AG04449 (cell line): Measurements from ENCODE around the gene DYRK1B.
A peak's percentile ranks its signal among the peaks of the same experiment; 100 is the strongest.
"Not testable (repeated sequence)": the region's sequence is repeated elsewhere in the genome, so short reads cannot be mapped to it uniquely, and the experiment has no call there.

Experiments used
- CTCF ChIA-PET: fragments of 350-600 bp; formaldehyde crosslinking; extraction: SDS; loops from one replicate; lab custom pipeline; 2021; ENCODE audit warnings: antibody characterized with exemption; lab: Yijun Ruan, JAX
- POLR2A ChIA-PET: fragments of 400-600, 350-600 bp; formaldehyde crosslinking; extraction: SDS; loops from one replicate; lab custom pipeline; 2020; ENCODE audit warnings: antibody characterized with exemption, inconsistent platforms; lab: Yijun Ruan, JAX
- DNase-seq: peaks from one replicate; pipeline ENCODE4 v3.0.0-alpha.2; 2010; ENCODE audit warnings: low read depth, low spot score
- H3K4me3 ChIP-seq: 2 replicates; pipeline ENCODE4 v1.5.1; 2011; ENCODE audit warnings: low read depth, mild to moderate bottlenecking, control low read depth, low read length
- TF ChIP-seq, protein P1 (sequence below): IDR thresholded peaks from one replicate; pipeline ENCODE4 v1.5.1; 2011; ENCODE audit warnings: mild to moderate bottlenecking, moderate library complexity, low read length, control low read depth, inconsistent platforms; ENCODE audit not compliant: insufficient read depth; ENCODE audit errors: missing control alignments

The DYRK1B gene

DNA sequence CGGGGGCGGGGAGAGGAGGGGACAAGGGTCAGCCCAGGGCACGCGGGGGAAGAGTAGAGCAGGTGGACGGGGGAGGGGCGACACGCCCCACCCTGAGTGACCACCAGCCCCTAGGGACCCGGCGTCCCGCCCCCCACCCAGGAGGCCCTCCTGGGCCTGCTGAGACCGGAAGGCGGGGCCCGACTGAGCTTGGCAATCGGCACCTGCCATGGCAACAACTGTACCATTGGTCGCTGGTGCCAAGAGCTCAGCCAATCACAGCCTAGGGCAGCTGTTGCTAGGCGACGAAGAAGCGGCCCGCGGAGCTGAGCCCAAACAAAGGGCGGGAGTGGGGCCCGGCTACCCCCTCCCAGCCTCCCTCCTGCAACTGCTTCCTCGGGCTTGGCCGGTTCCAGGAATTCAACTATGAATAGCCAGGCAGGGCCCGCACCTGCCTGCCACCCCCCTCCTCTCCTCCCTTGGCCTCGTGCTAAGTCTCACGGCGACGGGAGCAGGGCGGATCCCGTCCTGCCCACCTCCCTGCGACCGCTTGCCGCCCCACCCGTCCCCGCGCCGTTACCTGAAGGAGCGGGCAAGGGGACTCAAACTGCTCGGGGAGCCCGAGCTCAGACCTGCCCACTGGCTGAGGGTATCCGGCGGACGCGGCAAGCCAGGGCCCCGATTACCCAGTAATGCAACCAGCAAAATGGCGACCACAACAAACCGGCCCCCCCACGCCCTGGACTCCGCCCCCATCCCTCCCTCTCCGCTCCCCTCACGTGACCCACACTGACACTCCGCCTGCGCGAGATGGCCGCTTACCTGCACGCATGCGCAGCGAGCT is at the start of gene DYRK1B:
Gene DYRK1B (minus strand): TSS at position 699 of the 823 bp plus-strand sequence. CDS start 2,295 bp downstream, outside the sequence.
- ChIA-PET CTCF (interaction anchor here (1.0 to 2.1 kb wide), 5 partner anchors 9 to 137 kb away, joined by 3 to 40 read pairs (median 5); partner anchors contain the start of gene PSMC4), POLR2A (interaction anchor here (0.5 to 1.5 kb wide), 4 partner anchors 9 to 398 kb away, joined by 4 to 10 read pairs (median 4); partner anchors contain the start of gene RPS16)
- DNase-seq, result peak; percentile 73
- TF ChIP-seq, protein P1, sequence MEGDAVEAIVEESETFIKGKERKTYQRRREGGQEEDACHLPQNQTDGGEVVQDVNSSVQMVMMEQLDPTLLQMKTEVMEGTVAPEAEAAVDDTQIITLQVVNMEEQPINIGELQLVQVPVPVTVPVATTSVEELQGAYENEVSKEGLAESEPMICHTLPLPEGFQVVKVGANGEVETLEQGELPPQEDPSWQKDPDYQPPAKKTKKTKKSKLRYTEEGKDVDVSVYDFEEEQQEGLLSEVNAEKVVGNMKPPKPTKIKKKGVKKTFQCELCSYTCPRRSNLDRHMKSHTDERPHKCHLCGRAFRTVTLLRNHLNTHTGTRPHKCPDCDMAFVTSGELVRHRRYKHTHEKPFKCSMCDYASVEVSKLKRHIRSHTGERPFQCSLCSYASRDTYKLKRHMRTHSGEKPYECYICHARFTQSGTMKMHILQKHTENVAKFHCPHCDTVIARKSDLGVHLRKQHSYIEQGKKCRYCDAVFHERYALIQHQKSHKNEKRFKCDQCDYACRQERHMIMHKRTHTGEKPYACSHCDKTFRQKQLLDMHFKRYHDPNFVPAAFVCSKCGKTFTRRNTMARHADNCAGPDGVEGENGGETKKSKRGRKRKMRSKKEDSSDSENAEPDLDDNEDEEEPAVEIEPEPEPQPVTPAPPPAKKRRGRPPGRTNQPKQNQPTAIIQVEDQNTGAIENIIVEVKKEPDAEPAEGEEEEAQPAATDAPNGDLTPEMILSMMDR, result no peak
- H3K4me3 ChIP-seq, result peak within 1 kb of the TSS; percentile 90

DNA sequence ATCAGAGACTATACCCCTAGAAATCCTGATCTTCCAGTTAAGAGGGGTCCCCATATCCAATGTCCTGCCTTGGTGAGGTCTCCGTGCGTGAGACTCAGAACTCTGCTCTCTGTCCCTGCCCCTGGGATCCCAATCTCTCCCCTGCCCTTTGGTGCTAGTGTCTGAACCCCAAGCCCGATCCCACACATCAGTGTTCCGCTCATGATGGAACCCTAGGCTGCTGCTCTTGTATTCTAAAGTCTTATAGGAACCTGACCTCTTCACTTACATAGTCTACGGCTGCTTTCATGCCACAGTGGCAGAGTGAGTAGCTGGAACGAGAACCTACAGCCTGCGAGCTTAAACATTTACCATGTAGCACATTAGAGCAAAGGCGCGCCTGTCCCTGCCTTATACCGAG is 48.7 kb upstream of the DYRK1B start:
- DNase-seq, H3K4me3 ChIP-seq, CTCF ChIA-PET, POLR2A ChIA-PET: not testable (repeated sequence)

DNA sequence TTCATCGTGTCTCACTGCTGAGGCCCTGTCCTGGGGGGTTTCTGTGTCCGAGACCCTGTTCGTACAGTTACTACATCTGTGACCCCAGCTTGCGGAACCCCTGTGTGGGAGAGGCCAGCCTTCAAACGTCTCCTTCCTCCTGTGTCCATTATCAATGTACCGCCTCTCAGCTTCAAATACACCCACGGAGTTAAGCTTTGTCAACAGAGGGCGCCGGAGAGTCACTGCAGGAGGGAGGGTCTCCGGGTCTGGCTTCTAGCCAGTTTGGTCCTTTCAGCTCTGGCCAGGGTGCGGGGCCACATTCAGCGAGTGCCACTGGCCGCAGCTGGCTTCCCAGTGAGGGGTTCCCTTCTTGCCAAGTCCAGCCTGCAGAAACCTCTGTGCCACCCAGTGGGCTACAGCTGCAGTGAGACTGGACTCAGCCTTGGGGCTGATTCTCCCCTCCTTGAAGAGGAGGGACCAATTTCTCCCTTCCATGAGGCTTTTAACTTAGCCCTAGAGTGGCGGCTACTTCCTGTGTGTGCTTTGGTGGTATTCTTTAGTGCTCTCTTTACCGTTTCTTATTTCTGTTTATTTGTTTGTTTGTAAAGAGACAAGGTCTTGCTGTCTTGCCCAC is 47.6 kb upstream of the DYRK1B start:
- TF ChIP-seq, protein P1, result peak; percentile 31
- H3K4me3 ChIP-seq, DNase-seq, POLR2A ChIA-PET, CTCF ChIA-PET: not testable (repeated sequence)

DNA sequence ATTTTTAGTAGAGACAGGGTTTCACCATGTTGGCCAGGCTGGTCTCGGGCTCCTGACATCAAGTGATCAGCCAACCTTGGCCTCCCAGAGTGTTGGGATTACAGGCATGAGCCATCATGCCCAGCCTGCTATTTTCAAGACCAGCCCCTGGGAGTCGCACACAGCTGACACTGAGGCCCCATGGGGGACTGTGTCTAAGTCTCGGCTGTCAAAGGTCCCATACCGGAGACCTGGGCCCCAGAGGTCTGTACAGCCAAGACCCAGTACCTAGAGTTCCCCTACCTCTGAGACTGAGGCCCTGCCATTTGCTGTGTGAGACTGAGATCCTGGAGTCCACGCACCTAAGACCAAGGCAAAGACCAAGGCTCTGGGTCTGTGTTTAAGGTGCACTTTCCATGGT is 46.3 kb upstream of the DYRK1B start:
- CTCF ChIA-PET, H3K4me3 ChIP-seq, POLR2A ChIA-PET, DNase-seq: not testable (repeated sequence)

DNA sequence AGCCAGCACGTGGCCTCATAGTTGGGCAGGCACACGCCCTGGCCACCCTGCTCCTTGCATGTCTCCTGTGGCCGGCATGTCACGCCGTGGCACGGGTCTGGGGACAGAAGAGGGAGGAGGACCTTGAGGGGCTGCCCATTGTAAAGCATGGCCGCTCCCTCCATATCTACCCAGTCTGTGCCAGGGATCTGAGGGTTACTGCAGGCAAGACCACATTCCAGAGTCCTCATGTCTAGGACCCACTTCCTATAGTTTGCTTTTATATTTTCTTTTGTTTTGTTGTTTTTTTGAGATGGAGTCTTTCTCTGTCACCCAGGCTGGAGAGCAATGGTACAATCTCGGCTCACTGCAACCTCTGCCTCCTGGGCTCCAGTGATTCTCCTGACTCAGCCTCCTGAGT is 45.8 kb upstream of the DYRK1B start:
- H3K4me3 ChIP-seq, POLR2A ChIA-PET, DNase-seq, CTCF ChIA-PET: not testable (repeated sequence)

DNA sequence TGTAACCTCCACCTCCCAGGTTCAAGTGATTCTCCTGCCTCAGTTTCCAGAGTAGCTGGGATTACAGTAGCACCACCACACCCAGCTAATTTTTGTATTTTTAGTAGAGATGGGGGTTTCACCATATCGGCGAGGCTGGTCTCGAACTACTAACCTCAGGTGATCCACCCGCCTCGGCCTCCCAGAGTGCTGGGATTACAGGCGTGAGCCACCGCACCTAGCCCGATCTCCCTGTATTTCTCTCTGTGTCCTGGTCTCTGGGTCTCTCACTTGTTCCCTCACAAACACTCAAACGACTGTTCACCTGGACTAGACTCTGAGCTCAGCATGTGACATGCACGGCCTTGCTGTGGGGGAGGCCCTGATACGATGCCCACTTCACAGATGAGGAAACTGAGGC is 44.9 kb upstream of the DYRK1B start:
- DNase-seq, H3K4me3 ChIP-seq, CTCF ChIA-PET: not testable (repeated sequence)
- POLR2A ChIA-PET, result interaction anchor here (0.6 kb wide), 1 partner anchor 9 kb away, joined by 3 read pairs; no protein-coding TSS in a partner anchor

DNA sequence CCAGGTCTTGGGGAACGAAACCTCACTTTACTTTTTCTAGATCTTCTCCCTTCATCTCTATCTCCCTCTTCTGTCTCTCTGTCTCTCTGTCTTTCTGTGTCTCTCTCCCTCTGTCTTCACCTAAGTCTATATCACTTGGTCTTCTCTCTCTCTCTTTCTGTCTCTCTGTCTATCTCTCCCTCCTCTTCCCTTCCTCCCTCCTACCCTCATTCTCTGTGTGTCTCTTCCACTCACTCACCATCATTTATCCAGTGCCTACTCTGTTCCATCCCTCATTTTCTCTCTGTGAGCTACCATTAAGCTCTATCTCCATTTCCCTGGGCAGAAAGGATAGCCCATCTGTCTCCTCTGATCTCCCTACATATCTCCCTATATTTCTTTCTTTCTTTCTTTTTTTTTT is 44.4 kb upstream of the DYRK1B start:
- ChIA-PET POLR2A (interaction anchor here (0.6 kb wide), 1 partner anchor 9 kb away, joined by 3 read pairs; no protein-coding TSS in a partner anchor), CTCF (no interaction called here)
- TF ChIP-seq, protein P1, result no peak
- DNase-seq, result no peak
- no peak overlapping the region for H3K4me3 ChIP-seq

DNA sequence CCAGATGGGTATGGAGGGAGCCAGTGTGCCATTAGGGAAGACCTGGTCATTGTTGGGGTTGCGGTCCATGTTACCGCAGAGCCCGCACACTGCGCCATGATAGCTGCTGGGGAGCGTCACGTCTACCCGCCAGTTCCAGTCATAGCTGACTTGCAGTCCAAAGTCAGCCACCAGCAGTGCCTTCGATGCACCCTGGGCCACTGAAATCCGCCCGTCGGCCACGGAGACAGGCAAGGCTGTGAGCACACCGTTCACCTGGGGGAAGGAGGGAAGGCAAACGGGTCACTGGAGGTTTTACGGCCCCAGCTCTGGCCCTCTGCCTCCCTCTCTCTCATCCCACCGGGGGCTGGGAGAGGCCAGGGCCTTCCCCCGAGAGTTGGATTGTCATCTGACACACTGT is 44.0 kb upstream of the DYRK1B start:
- H3K4me3 ChIP-seq, CTCF ChIA-PET, DNase-seq, POLR2A ChIA-PET: not testable (repeated sequence)

DNA sequence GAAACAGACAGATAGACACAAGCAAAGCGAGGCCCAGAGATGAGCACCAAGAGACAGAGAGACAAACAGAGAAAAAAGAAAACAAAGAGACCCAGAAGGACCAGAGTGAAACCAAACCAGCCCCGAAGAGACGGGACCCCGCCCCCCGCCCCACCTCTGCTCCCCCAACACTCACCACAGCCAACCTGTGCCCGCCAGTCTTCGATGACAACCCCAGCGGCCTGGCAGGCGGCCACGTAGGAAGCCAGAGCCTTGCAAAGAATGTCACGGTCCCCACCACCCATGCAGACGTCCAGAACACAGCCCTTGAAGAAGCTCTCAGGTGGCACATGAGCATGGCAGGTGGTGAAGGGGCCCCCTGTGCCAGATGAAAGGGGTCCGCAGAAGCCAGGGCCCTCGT is 43.5 kb upstream of the DYRK1B start:
- POLR2A ChIA-PET, H3K4me3 ChIP-seq, CTCF ChIA-PET, DNase-seq: not testable (repeated sequence)

DNA sequence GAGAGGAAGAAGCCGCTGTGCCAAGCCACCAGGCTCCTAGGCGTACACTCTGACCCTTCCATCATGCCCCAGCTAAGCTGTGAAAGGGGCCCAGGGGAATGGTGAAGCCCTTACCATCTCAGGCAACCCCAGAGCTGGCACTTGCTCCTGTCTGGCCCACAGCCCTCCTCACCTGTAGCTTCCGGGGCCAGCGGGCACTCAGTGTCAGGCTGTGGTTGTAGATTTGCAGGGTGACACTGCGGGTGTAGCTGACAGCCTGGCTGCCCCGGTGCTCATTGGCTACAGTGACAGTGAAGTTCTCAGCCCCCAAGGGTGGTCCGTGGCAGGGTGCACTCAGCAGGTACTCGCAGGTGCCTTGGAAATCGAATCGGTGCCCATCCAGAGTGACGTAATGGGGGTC is 42.5 kb upstream of the DYRK1B start:
- DNase-seq, CTCF ChIA-PET, POLR2A ChIA-PET, H3K4me3 ChIP-seq: not testable (repeated sequence)

DNA sequence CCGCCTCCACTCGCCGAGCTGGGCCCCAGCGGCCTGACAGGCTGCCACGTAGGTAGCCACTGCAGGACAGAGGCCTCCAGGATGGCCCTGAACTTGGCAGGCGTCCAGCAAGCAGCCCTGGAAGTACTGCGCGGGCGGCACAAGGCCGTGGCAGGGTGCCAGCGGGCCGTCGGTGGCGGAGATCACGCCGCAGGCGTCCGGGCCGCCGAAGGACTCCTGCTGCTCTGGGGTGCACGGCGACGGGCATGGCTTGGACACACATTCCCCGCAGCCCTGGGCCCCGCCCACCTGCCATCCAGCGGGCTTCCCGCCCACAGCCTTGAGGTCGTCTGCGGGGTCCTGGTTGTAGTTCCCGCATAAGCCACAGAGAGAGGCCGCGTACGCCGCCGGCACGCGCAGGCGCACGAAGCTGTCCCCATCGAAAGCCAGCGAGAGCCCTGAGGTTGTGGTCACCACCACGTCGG is 41.5 kb upstream of the DYRK1B start:
- H3K4me3 ChIP-seq, CTCF ChIA-PET, POLR2A ChIA-PET, DNase-seq: not testable (repeated sequence)
